Neural cell (in vitro differentiated cells): Measurements from ENCODE around the gene BCL2L11.

Source experiments
- EP300 ChIP-seq: fragments of 450-650 bp; conservative IDR thresholded peaks from 2 replicates; pipeline ENCODE4 v1.6.1; 2014; ENCODE audit warnings: antibody characterized with exemption, mild to moderate bottlenecking, moderate library complexity; ENCODE audit not compliant: poor library complexity, severe bottlenecking
- EZH2 ChIP-seq: fragments of 200-600, 300-800 bp; shearing (Covaris generic), sonication (generic); IDR thresholded peaks from 2 replicates; pipeline ENCODE4 v1.6.1; 2014; ENCODE audit warnings: antibody characterized with exemption, low read length, borderline replicate concordance, mild to moderate bottlenecking; ENCODE audit not compliant: insufficient read depth, poor library complexity, severe bottlenecking
- MXI1 ChIP-seq: fragments of 450-650 bp; conservative IDR thresholded peaks from 2 replicates; pipeline ENCODE4 v1.6.1; 2014; ENCODE audit warnings: antibody characterized with exemption, mild to moderate bottlenecking; ENCODE audit not compliant: poor library complexity, severe bottlenecking
- RAD21 ChIP-seq: fragments of 450-650 bp; conservative IDR thresholded peaks from 2 replicates; pipeline ENCODE4 v1.6.1; 2014; ENCODE audit warnings: antibody characterized with exemption, mild to moderate bottlenecking, moderate library complexity
- SMC3 ChIP-seq: fragments of 450-650 bp; conservative IDR thresholded peaks from 2 replicates; pipeline ENCODE4 v1.6.1; 2014; ENCODE audit warnings: antibody characterized with exemption, mild to moderate bottlenecking, moderate library complexity; ENCODE audit not compliant: poor library complexity
- TAF1 ChIP-seq: IDR thresholded peaks from 2 replicates; pipeline ENCODE4 v1.6.1; 2012; ENCODE audit warnings: low read depth
- TF ChIP-seq, protein P1 (sequence below): fragments of 450-650 bp; IDR thresholded peaks from 2 replicates; pipeline ENCODE4 v1.5.1; 2014; ENCODE audit warnings: antibody characterized with exemption, mild to moderate bottlenecking, moderate library complexity; ENCODE audit not compliant: poor library complexity, severe bottlenecking
- TF ChIP-seq, protein P2 (sequence below): IDR thresholded peaks from 2 replicates; pipeline ENCODE4 v1.6.1; 2012; ENCODE audit warnings: borderline replicate concordance

- TF ChIP-seq, protein P1, sequence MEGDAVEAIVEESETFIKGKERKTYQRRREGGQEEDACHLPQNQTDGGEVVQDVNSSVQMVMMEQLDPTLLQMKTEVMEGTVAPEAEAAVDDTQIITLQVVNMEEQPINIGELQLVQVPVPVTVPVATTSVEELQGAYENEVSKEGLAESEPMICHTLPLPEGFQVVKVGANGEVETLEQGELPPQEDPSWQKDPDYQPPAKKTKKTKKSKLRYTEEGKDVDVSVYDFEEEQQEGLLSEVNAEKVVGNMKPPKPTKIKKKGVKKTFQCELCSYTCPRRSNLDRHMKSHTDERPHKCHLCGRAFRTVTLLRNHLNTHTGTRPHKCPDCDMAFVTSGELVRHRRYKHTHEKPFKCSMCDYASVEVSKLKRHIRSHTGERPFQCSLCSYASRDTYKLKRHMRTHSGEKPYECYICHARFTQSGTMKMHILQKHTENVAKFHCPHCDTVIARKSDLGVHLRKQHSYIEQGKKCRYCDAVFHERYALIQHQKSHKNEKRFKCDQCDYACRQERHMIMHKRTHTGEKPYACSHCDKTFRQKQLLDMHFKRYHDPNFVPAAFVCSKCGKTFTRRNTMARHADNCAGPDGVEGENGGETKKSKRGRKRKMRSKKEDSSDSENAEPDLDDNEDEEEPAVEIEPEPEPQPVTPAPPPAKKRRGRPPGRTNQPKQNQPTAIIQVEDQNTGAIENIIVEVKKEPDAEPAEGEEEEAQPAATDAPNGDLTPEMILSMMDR, result no peak
- TF ChIP-seq SMC3 (no peak), EZH2 (no peak), RAD21 (no peak), TAF1 (no peak), MXI1 (no peak), EP300 (no peak)
- TF ChIP-seq, protein P2, sequence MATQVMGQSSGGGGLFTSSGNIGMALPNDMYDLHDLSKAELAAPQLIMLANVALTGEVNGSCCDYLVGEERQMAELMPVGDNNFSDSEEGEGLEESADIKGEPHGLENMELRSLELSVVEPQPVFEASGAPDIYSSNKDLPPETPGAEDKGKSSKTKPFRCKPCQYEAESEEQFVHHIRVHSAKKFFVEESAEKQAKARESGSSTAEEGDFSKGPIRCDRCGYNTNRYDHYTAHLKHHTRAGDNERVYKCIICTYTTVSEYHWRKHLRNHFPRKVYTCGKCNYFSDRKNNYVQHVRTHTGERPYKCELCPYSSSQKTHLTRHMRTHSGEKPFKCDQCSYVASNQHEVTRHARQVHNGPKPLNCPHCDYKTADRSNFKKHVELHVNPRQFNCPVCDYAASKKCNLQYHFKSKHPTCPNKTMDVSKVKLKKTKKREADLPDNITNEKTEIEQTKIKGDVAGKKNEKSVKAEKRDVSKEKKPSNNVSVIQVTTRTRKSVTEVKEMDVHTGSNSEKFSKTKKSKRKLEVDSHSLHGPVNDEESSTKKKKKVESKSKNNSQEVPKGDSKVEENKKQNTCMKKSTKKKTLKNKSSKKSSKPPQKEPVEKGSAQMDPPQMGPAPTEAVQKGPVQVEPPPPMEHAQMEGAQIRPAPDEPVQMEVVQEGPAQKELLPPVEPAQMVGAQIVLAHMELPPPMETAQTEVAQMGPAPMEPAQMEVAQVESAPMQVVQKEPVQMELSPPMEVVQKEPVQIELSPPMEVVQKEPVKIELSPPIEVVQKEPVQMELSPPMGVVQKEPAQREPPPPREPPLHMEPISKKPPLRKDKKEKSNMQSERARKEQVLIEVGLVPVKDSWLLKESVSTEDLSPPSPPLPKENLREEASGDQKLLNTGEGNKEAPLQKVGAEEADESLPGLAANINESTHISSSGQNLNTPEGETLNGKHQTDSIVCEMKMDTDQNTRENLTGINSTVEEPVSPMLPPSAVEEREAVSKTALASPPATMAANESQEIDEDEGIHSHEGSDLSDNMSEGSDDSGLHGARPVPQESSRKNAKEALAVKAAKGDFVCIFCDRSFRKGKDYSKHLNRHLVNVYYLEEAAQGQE, result no peak
Observed at GRCh38 chr2:111209045-111209514, 88.4 kb downstream of the BCL2L11 start.
